AG04449 (cell line): ENCODE results near the gene USP14.
A peak's percentile ranks its signal among the peaks of the same experiment; 100 is the strongest.

Source experiments
- CTCF ChIA-PET: fragments of 350-600 bp; formaldehyde crosslinking; extraction: SDS; loops from one replicate; lab custom pipeline; 2021; ENCODE audit warnings: antibody characterized with exemption; lab: Yijun Ruan, JAX
- POLR2A ChIA-PET: fragments of 400-600, 350-600 bp; formaldehyde crosslinking; extraction: SDS; loops from one replicate; lab custom pipeline; 2020; ENCODE audit warnings: antibody characterized with exemption, inconsistent platforms; lab: Yijun Ruan, JAX
- DNase-seq: peaks from one replicate; pipeline ENCODE4 v3.0.0-alpha.2; 2010; ENCODE audit warnings: low read depth, low spot score
- H3K4me3 ChIP-seq: 2 replicates; pipeline ENCODE4 v1.5.1; 2011; ENCODE audit warnings: low read depth, mild to moderate bottlenecking, control low read depth, low read length
- TF ChIP-seq, protein P1 (sequence below): IDR thresholded peaks from one replicate; pipeline ENCODE4 v1.5.1; 2011; ENCODE audit warnings: mild to moderate bottlenecking, moderate library complexity, low read length, control low read depth, inconsistent platforms; ENCODE audit not compliant: insufficient read depth; ENCODE audit errors: missing control alignments

Gene USP14

DNA sequence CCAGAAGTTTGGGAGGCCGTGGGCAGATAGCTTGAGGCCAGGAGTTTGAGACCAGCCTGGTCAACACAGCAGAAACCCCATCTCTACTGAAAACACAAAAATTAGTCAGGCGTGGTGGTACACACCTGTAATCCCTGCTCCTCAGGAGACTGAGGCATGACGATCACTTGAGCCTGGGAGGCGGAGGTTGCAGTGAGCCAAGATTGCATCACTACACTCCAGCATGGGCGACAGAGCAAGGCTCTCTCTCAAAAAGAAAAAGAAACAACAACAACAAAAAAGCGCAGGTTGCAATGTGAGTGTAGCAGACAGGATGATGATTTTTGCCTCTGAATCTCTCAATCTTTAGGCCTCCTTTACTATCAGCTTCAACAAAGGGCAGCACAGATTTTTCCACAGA lies 2.7 kb upstream of the USP14 start:
- POLR2A ChIA-PET: no interaction called here
- no peak overlapping the region for H3K4me3 ChIP-seq
- CTCF ChIA-PET: no interaction called here
- TF ChIP-seq, protein P1, sequence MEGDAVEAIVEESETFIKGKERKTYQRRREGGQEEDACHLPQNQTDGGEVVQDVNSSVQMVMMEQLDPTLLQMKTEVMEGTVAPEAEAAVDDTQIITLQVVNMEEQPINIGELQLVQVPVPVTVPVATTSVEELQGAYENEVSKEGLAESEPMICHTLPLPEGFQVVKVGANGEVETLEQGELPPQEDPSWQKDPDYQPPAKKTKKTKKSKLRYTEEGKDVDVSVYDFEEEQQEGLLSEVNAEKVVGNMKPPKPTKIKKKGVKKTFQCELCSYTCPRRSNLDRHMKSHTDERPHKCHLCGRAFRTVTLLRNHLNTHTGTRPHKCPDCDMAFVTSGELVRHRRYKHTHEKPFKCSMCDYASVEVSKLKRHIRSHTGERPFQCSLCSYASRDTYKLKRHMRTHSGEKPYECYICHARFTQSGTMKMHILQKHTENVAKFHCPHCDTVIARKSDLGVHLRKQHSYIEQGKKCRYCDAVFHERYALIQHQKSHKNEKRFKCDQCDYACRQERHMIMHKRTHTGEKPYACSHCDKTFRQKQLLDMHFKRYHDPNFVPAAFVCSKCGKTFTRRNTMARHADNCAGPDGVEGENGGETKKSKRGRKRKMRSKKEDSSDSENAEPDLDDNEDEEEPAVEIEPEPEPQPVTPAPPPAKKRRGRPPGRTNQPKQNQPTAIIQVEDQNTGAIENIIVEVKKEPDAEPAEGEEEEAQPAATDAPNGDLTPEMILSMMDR: no peak
- no peak for DNase-seq

DNA sequence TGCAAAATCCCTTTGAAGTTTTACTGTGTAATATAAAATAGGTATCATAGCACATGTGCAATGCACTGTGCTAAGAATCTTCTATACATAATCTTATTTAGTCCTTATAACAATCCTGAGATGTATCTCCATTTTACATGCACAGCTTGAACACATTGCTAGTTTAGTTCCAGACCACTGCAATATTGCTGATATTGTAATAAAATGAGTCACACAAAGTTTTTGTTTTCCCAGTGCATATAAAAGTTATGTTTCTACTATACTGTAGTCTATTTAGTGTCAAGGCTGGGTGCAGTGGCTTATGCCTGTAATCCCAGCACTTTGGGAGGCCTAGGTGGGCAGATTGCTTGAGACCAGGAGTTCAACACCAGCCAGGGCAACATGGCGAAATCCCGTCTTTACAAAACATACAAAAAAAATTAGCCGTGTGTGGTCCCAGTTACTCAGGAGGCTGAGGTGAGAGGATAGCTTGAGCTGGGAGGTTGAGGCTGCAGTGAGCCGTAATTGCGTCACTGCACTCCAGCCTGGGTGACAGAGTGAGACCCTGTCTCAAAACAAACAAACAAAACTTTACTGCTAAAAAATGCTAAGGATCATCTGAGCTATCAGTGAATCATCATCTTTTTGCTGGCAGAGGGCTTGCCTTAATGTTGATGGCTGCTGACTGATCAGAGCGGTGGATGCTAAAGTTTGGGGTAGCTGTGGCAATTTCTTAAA lies 1.7 kb upstream of the USP14 start:
- H3K4me3 ChIP-seq: no peak overlapping the region
- TF ChIP-seq, protein P1: no peak
- POLR2A ChIA-PET: no interaction called here
- CTCF ChIA-PET: no interaction called here
- DNase-seq: no peak

DNA sequence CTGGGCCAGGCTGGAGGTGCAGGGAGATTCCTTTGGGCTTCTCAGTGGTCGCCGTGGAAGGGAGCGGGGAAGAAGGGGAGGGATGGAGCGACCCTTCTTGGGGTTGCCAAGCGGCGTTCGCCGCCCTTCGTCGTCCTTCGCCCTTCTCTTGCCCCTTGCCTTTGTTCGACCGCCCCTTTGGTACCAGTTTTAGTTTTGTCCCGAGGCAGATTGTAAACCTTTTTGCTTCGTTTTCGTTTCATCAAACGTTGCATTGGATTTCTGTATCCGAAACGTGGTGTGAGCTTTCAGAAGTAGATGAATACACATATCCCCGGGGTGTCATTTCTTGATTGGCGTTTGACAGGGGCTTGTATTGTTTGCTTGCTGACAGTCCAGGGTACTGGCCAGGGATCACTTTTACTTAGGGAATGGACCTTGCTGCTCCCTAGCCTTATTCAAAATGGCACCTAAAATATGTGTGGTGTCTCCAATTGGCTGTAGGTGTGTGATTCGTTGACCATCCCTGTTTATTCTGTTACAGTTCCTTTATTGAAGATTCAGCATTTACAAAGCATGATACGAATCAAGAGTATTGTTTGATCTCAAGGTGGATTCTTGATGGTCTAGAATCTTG lies 788 bp downstream of the USP14 start:
- H3K4me3 ChIP-seq: peak overlapping the region; percentile 89
- DNase-seq: no peak
- ChIA-PET CTCF (no interaction called here), POLR2A (no interaction called here)
- TF ChIP-seq, protein P1: no peak

DNA sequence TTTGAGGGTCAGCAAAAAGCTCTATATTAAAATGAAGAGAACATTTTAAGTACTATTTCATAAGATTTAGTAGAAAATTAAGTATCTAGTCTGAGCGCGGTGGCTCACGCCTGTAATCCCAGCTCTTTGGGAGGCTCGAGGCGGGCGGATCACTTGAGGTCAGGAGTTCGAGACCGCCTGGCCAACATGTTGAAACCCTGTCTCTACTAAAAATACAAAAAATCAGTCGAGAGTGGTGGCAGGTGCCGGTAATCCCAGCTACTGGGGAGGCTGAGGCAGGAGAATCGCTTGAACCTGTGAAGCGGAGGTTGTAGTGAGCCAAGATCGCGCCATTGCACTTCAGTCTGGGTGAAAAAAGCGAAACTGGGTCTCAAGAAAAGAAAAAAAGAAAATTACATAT lies 1.6 kb downstream of the USP14 start:
- no peak overlapping the region for H3K4me3 ChIP-seq
- CTCF ChIA-PET: no interaction called here
- TF ChIP-seq, protein P1: no peak
- POLR2A ChIA-PET: no interaction called here
- no peak for DNase-seq

DNA sequence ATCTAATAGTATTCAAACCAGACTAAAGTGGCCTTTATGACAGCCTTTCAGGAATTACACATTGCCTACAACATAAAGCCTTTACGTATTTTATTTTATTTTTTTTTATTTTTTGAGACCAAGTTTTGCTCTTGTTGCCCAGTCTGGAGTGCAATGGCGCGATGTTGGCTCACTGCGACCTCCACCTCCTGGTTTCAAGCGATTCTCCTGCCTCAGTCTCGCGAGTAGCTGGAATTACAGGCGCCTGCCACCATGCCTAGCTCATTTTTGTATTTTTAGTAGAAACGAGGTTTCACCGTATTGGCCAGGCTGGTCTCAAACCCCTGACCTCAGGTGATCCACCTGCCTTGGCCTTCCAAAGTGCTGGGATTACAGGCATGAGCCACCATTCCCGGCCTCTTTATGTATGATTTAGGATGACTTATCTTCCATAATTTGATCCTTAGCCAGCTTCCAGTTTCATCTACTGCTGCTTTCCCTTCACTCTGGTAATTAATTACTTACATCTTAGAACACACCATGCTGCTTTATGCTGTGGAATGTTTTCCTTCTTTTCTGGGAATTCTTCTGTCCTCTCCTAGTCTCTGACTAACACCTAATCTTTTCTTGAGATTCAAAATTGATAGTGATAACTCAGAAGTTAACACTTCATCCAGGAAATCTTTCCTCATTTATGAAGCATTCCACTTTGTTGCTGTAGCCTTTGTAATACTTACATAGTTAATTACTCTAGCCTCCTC lies 2.6 kb downstream of the USP14 start:
- CTCF ChIA-PET: no interaction called here
- POLR2A ChIA-PET: no interaction called here
- no peak for DNase-seq
- no peak overlapping the region for H3K4me3 ChIP-seq
- TF ChIP-seq, protein P1: no peak

DNA sequence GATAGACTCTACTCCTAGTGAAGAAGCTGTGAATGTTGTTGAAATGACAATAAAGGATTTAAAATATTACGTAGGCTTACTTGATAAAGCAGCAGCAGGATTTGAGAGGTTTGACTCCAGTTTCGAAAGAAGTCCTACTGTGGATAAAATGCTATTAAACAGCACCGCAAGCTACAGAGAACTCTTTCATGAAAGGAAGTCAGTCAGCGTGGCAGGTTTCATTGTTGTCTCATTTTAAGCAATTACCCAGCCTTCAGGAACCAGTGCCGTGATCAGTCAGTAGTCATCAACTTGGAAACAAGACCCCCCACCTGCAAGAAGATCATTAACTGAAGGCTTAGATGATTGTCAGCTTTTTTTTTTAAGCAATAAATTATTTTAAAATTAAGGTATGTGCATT lies 14.0 kb downstream of the USP14 start:
- H3K4me3 ChIP-seq: no peak overlapping the region
- TF ChIP-seq, protein P1: no peak
- POLR2A ChIA-PET: no interaction called here
- no peak for DNase-seq
- CTCF ChIA-PET: no interaction called here
